GM06990 (cell line): Measurements from ENCODE around the gene PIP5K1B.

Experiments
- DNase-seq: peaks from one replicate; pipeline ENCODE4 v3.0.0-alpha.2; 2011; ENCODE audit not compliant: insufficient read length; ENCODE audit errors: extremely low read depth
- H3K27me3 ChIP-seq: replicated peaks from 2 replicates; pipeline ENCODE4 v1.6.0; 2011; ENCODE audit warnings: low read length; ENCODE audit not compliant: control insufficient read depth, insufficient read depth
- H3K36me3 ChIP-seq: 2 replicates; pipeline ENCODE4 v1.5.1; 2011; ENCODE audit warnings: low read length; ENCODE audit not compliant: control insufficient read depth, insufficient read depth
- H3K4me3 ChIP-seq: replicated peaks from 2 replicates; pipeline ENCODE4 v1.5.1; 2011; ENCODE audit warnings: low read depth, mild to moderate bottlenecking, control low read depth, low read length
- TF ChIP-seq, protein P1 (sequence below): IDR thresholded peaks from 2 replicates; pipeline ENCODE4 v1.5.1; 2011; ENCODE audit warnings: low read length, control low read depth, mild to moderate bottlenecking, inconsistent platforms; ENCODE audit not compliant: insufficient read depth, poor library complexity, severe bottlenecking

PIP5K1B gene

DNA sequence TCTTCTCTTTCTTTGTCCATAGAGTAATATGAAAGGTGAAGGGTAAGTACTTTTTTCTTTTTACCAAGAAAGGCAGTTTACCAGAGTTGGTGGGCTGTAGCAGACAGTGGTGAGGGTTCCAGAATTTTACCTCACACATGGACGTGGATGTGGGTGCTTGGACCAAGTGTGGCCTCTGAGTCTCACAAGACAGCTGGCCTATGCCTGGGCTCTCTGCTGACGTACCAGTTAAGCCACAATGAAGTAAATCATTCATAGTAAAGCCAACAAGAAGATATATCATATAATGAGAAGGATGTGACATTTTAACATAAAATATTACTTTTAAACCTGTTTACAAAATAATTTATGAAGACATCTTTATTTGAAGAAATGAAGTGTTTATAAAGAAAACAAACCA, 202.9 kb downstream of the PIP5K1B start:
- H3K27me3 ChIP-seq: no peaks in the 10 kb centered on the region
- TF ChIP-seq, protein P1, sequence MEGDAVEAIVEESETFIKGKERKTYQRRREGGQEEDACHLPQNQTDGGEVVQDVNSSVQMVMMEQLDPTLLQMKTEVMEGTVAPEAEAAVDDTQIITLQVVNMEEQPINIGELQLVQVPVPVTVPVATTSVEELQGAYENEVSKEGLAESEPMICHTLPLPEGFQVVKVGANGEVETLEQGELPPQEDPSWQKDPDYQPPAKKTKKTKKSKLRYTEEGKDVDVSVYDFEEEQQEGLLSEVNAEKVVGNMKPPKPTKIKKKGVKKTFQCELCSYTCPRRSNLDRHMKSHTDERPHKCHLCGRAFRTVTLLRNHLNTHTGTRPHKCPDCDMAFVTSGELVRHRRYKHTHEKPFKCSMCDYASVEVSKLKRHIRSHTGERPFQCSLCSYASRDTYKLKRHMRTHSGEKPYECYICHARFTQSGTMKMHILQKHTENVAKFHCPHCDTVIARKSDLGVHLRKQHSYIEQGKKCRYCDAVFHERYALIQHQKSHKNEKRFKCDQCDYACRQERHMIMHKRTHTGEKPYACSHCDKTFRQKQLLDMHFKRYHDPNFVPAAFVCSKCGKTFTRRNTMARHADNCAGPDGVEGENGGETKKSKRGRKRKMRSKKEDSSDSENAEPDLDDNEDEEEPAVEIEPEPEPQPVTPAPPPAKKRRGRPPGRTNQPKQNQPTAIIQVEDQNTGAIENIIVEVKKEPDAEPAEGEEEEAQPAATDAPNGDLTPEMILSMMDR: no peak
- DNase-seq: no peak
- H3K36me3 ChIP-seq: no peaks in the 10 kb centered on the region; the same call in 1 of the 2 replicates
- no peak overlapping the region for H3K4me3 ChIP-seq

DNA sequence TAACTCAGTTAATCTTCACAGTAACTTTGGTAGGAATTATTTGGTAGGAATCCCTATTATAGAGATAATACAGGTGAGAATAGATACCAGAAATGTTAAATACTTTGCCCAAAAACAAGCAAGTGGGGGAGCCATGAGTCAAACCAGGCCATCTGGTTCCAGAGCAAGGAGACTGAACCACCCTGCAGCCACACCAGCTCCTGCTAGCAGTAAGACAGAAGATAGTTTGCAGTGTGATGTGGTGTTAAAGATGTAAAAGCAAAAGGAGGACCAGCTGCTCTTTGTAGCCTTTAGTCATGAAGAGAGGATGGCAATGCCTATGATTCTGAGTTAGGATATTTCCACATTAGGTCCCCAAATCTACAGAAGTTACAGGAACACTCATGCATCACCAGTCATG, 207.5 kb downstream of the PIP5K1B start:
- H3K27me3 ChIP-seq: no peaks in the 10 kb centered on the region
- DNase-seq: no peak
- no peaks in the 10 kb centered on the region for H3K36me3 ChIP-seq
- TF ChIP-seq, protein P1: no peak
- H3K4me3 ChIP-seq: no peak overlapping the region

DNA sequence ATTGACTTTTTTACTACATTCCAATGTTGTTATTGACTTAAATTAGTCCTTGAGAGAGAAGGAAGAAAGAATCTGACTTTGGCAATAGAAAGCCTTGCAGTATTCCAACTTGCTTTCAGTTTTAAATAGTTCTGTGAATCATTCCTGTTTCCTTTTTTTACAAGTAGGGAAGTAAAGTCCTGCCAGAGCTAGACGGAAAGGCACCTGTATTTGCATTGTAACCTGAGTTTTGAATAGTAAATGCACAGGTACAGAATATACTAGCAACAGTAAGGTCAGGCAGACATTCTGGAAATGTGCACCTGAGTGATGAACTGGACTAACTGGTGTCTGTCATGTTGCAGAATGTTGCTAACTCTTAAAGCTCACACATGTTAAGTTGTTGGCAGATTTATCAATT, 208.0 kb downstream of the PIP5K1B start:
- H3K27me3 ChIP-seq: no peaks in the 10 kb centered on the region
- TF ChIP-seq, protein P1: no peak
- H3K4me3 ChIP-seq: no peak overlapping the region
- no peak for DNase-seq
- H3K36me3 ChIP-seq: no peaks in the 10 kb centered on the region

DNA sequence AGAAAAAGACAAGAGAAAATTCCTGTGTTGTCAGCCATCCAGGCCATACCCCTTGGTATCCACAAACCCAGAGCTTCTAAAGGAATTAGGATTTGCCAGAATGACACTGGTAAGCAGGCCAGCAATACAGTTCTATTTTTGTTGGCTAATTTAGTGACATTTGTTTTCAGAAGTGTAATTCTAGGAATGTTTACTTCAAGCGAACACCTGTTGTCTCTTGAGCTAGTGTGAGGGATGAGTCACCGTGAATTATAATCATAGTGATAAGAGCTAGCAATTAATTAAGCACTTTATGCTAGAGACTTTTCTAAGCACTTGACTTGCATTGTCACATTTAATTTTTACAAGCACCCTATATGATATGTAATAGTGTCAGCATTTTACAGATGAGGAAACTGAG, 209.7 kb downstream of the PIP5K1B start:
- no peak for DNase-seq
- Histone ChIP-seq H3K27me3 (no peaks in the 10 kb centered on the region), H3K36me3 (no peaks in the 10 kb centered on the region), H3K4me3 (no peak overlapping the region)
- TF ChIP-seq, protein P1: no peak

DNA sequence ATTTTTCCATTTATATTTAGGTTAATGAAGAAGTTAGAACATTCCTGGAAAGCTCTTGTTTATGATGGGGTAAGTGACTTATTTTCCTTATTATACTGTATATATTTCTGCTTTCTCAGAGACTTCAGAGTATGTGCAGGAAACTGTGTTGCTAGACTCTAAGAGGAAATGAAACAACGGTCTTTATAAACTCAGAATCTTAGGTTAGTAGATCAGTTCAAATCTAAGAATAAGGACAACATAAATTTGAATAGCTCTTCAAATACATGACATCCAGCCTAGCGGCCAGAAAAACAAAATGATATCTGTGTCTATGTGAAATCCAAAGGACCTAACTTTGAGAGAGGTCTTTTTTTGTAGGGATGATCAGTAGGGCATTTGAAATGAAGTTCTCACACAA, 214.6 kb downstream of the PIP5K1B start:
- H3K4me3 ChIP-seq: no peak overlapping the region
- no peaks in the 10 kb centered on the region for H3K27me3 ChIP-seq
- DNase-seq: no peak
- TF ChIP-seq, protein P1: no peak
- no peaks in the 10 kb centered on the region; the same call in 1 of the 2 replicates for H3K36me3 ChIP-seq

DNA sequence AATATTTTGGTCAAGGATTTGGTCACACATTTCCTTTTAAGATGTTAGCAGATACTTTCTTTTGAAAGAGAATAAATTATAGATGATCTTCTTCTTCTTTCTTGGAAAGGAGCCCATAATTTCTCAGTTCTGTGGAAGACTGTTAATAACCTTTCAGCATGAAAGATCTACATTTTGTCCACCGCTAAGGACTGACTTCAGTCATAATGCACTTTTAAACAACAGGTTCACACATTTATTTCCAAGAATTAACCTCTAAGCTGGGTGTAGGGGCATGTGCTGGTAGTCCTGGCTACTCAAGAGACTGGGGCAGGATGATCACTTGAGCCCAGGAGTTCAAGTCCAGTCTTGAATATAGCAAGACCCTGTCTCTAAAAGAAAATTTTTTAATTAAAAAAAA, 215.9 kb downstream of the PIP5K1B start:
- H3K27me3 ChIP-seq: no peaks in the 10 kb centered on the region
- H3K4me3 ChIP-seq: no peak overlapping the region
- DNase-seq: no peak
- TF ChIP-seq, protein P1: no peak
- H3K36me3 ChIP-seq: no peaks in the 10 kb centered on the region; the same call in none of the 2 replicates
